GM21717 (cell line): ENCODE data around the gene ASCL2.
A peak's percentile ranks its signal among the peaks of the same experiment; 100 is the strongest.

ENCODE experiments used
- ATAC-seq: cut with Tn5 transposase; IDR thresholded peaks from one replicate; pipeline ENCODE4 v1.9.1; 2021; ENCODE audit warnings: mild to moderate bottlenecking, moderate library complexity; ENCODE audit not compliant: unreplicated experiment

Gene ASCL2

DNA sequence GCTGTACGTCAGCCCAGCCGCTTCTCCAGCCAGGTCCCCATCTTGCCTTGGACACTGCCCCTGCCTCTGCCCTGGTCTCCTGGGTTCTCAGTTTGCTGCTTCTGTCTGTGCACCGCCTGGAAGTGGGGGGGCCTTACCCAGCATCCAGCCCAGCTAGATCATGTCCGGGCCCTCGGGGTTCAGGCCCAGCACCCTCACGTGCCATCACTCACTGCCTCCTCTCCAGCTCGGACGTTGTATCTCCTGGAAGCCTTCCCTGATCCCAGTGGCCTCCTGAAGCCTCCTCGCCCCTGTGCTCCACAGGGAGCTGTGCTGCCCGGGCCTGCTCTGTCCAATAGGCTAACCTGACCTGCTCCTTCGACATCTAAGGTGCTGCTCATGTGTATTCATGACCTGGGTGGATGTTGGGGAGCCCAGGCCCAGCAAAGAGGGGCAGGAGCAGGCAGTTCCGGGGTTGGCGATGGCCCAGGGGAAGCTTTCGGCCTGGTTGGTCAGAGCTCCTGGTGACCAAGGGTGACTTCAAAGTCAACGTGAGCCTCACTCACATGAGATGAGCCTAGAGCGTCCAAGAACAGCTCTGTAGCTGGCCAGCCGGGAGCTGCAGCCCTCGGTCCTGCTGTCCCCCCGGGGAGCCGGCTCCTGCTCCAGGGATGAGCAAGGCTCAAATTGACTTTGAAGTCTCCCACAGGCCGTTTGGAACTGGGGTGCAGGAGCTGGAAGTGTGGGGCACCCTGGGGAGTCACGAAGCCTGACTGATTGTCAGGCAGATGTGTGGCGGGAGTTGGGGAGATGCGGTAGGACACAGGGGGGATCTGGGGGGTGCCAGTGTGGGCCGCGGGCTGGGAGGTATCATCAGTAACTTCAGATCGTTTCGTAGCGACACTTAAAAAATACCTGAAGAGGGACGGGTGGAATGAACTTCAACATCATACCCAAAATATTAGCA, 5.2 kb upstream of the ASCL2 start:
- no peak for ATAC-seq

- no peak for ATAC-seq
Observed at GRCh38 chr11:2273771-2274170, 3.4 kb upstream of the ASCL2 start.

DNA sequence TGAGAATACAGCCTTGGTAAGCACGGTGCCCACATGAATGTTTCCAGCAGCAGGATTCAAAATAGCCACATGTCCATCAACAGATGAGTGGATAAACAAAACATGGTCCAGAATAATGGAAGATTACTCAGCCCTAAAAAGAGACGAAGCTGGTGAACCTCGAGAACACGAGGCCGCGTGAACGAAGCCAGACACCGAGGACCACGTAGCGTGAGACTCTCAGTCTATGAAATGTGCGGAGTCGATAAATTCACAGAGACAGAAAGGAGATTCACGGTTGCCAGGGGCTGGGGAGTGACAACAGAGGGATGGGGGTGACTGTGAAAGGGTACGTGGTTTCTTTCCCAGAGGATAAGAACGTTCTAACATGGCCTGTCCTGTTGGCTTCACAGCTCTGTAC, 2.9 kb upstream of the ASCL2 start:
- ATAC-seq = no peak

- ATAC-seq = no peak
Observed at GRCh38 chr11:2272946-2273280, 2.5 kb upstream of the ASCL2 start.

DNA sequence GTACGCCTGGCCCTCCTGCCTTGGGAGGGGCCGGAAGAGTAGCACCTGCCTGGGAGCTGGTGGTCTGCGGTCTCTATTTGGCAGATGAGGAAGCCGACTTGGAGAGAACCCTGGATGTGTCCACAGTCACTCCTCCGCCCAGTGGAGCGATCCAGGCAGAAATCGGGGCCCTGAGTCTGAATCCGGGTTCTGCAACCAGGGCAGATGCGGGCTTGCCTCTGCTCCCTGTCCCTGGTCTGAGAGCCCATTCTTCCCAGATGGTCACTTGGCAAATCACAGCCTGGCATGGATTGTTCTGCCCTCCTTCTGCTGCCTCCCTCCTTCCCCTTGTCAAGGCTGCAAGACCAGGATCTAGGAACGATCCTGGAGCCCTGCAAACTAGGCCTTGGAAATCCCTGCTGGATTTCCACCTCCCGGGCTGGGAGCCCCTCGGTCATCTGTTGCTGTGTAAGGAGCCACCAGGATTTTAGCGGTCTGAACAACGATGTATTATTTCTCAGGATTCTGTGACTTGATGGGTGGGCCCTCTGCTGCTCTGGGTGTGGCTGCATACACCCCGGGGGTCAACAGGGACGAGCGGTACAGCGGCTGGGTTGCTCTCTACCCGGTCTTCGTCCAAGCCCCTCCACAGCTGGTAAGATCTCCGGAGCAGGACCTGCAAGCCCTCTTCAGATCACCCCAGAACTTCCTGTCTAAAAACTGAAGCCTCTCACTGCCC, 2.0 kb upstream of the ASCL2 start:
- no peak for ATAC-seq

- ATAC-seq = no peak
Observed at GRCh38 chr11:2271327-2272227, 1.2 kb upstream of the ASCL2 start.

DNA sequence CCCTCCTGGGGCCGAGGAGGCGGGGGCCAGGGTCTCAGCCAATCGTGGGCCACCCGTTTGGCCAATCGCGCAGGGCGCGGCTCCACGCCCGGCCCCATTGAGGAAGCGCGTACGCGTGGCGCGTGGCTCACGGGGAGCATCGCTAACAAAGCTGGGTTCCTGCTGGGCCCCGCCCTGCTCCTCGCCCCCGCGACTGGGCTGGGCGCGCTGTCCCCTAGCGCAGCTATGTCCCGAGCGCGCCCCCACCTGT, 614 bp upstream of the ASCL2 start:
- no peak for ATAC-seq

DNA sequence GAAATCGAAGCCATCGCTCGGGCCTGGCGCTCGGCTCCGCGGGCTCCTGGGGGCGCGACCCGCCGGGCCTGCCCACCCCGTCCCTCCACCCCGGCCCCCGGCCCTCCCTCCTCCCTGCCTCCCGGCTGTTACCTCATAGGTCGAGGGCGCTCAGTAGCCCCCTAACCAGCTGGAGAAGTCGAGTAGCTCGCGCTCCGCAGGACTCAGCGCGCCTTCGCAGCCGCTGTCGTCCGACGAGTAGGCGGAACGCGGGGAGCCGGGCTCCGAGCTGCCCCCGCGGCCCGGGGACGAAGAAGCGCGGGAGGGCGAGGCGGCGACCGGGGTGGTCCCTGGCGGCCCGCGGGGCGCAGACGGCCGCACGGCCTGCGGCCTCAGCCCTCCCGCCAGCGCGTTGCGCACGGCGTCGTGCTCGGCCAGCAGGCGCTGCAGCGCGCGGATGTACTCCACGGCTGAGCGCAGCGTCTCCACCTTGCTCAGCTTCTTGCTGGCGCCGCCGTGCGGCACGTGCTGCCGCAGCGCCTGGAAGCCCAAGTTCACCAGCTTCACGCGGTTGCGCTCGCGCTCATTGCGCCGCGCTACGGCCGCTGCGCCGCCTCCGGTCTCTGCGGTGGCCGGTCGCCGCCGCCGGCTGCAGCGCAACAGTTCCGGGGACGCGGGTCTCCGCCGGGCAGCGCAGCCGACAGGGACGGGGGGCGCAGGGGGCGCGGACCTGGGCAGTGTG, 627 bp downstream of the ASCL2 start:
- no peak for ATAC-seq

DNA sequence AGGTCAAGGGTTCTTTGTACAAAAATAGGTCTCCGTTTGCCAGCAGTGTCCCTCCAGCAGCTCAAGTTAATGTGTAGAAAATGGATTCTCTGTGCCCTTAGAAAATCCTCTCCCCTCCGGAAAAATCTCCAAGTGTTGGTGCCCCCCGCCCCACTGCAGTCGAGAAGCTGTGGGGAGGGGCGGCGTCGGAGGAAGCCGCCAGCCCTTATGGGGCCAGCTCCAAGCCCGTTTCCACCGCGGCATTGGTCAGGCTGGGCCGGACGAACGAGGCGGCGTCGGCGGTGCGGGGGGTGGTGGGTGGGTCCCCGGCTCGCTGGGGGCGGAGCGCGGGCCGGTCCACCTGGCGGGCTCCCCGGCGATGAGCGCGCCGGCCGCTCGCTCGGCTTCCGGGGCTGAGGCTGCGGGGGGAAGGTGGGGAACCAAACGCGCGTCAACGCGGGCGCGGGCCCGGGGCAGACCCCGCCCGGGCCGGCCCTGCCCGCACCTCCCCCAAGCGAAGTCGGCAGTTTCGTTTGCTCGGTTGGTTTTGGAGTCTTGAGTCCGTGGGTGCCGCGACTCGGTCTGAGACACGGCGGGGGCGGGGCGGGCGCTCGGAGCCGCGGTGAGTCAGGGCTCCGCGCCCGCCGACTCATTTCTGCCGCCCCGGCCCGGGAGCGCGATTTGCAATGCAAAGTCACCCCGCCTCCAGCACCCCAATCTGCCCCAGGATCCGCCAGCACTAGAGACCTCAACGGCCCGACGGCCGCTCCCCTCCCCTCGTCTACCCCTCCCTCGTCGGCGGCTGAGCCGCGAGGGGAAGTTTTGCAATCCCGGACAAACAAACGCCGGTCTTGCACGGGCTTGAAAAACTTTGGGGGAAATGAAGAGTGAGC, 1.4 kb downstream of the ASCL2 start:
- no peak for ATAC-seq

GRCh38 chr11:2267851-2268728, 2.3 kb downstream of the ASCL2 start:
- no peak for ATAC-seq

DNA sequence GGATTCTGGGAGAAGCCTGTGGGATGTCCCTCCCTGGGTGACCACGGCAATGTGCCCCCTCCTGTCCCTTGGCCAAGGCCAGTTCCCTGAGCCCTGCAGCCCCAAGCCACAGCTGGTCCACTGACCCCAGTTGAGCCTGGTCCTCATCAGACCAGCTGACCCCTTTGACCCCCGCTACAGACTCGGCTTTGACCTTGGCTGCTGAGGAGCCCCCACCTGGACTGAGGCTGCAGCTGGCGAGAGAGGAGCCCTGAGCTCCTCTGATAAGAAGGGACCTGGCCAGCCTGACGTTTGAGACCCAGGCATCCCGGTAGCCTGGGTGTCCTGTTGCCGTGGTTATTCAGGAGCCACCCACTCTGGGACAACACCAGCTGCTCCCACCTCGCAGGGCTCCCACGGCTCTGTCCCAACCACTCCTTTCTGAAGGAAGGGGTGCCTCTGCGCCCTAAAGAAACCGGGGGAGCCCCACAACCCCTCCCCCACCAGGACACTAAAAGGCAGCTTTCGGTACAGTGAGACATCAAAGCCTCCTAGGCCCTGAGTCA, 3.0 kb downstream of the ASCL2 start:
- no peak for ATAC-seq

- no peak for ATAC-seq
Observed at GRCh38 chr11:2266586-2267305, 3.6 kb downstream of the ASCL2 start.

DNA sequence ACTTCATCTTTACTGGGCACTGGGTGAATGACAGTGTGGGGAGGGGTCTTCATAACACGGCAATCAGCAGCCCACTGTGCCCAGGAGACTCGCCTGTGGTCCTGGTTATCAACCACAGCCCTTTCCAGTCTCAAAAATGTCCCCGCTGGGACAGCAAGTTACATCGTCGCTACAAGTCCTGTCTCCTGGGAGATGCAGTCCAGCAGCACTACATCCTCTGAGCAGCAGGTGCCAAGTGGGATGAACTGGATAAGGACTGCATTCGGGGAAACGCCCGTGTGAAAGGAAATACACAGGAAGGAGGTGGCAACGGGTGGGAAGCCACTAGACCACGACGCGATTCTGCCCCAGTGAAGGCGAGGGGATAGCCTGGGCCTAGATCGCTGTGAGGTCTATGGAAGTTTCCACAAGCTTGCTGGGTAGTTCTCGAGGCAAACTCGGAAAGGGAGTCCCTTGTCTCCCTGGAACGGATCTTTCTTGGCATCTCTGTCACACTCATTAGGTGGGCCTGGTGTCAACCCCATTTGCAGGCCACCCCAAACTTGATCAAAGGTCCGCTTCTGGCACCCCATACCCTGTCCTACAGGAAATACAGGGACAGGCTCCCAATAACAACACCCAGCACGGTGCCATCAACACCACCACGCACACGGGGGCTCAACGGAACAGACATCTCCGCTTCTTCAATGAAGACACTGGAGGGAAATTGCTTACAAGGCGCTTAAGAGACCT, 4.4 kb downstream of the ASCL2 start:
- no peak for ATAC-seq

- peak; percentile 59 for ATAC-seq
Observed at GRCh38 chr11:2265396-2265795, 5.0 kb downstream of the ASCL2 start.

DNA sequence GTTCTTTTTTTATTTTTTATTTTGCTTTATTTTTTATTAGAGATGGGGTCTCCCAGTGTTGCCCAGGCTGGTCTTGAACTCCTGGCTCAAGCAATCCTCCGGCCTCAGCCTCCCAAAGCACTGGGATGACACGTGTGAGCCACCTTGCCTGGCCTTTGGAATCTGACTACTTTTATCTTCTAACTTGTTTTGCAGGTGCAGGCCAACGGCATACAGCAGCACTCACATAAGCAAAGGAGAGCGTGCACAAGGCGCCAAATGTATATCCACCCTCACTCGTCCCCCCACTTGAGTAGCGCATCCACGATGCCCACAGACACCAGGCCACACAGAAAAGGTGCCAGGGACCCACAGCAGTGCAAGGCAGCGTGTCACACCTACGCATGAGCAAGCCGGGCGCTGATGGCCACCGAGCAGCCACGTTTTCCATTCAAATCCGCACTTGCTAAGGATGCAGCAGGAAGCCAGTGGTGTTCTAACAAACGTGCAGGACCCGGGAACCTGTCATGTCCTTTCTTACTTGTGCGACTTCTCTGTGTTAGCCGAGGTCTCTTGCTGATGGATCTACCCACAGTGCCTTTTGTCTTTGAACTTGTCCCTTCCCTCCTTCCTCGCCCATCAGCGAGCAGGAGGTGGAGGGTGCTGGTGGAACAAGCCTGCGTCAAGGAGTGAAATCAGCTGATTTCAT, 5.9 kb downstream of the ASCL2 start:
- ATAC-seq = no peak

- ATAC-seq = no peak
Observed at GRCh38 chr11:2263724-2264360, 6.5 kb downstream of the ASCL2 start.
